Mammary microvascular endothelial cell (primary cell): Measurements from ENCODE around the gene RERG. TPM values are rescaled to one million over a fixed set of nuclear protein-coding genes. Genes with fewer than 3 reads are reported as not detected.

Experiments
- total RNA-seq: library from RNA; depleted of rRNA; stranded (reverse); fragments of >200 nt; gene quantifications from 2 replicates; pipeline ENCODE4 v1.2.3, GENCODE V29; 2015

Gene RERG, protein sequence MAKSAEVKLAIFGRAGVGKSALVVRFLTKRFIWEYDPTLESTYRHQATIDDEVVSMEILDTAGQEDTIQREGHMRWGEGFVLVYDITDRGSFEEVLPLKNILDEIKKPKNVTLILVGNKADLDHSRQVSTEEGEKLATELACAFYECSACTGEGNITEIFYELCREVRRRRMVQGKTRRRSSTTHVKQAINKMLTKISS
- total RNA-seq, result not detected in 2 replicates

DNA sequence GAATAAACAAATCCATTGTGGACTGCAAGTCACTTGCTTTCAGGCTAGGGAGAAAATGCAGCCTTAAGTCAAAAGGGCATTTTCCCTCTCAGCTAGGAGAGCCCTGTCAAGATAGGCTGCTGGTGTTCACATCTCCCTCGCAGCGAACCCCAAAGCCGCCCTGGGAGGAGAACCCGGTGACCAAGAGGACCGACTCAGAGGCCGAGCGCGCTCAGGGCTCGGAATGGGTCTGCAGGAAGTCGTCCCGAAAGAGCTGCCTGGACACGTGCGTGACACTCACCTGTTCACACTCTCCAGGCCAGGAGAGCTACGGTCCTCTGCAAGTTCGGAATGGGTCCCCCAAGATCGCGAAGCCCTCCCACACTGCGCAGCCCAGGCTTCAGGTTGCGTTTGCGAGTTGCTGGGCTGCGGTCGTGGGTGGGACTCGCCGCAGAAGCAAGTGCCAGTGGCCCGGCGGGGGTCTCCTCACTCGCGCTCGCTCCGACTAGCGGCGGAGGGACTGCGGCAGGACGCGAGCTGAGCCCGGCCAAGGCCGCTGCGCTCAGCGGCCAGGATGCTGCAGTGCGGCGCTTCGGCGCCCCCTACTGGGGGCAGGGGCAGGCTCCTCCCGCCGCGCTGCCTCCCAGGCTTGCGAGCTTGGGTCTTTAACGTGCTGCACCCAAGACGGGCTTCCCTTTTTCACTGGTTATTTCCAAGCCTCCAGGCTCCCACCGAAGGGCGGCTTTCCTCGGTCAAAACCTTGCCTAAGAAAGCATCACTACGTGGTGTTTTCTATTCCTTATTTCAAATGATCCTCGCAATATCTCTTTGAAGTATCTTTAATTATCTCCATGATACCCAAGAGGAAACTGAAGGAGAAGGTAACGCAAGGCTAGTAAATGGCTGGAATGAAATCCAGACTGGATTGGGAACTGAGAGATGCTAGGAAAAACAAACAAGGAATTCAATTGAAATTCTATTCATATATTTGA, at the start of gene RERG:
Gene RERG (minus strand): TSS at position 503 of the 971 bp plus-strand sequence. CDS start 3,928 bp downstream, outside the sequence.

Other genes starting within 250 kb of the RERG start
- gene PDE6H, start 248.4 kb downstream of the RERG start, total RNA-seq, result not detected in 2 replicates
- 0.10 TPM in 1 of 2 replicates, not detected in the other for gene PTPRO, start 101.1 kb upstream of the RERG start, total RNA-seq